GM19372 (cell line): ENCODE data around the gene SOX10.
"Not testable (repeated sequence)": the region's sequence is repeated elsewhere in the genome, so short reads cannot be mapped to it uniquely, and the experiment has no call there.

Experiments
- ATAC-seq: cut with Tn5 transposase; IDR thresholded peaks from one replicate; pipeline ENCODE4 v1.9.1; 2021; ENCODE audit warnings: mild to moderate bottlenecking, low read depth, moderate library complexity; ENCODE audit not compliant: unreplicated experiment

The SOX10 gene

GRCh38 chr22:37989146-37990045 lies 5.0 kb upstream of the SOX10 start:
- ATAC-seq, result no peak

- no peak for ATAC-seq
Observed at GRCh38 chr22:37986371-37986770, 2.0 kb upstream of the SOX10 start.

GRCh38 chr22:37985751-37986281 lies 1.5 kb upstream of the SOX10 start:
- no peak for ATAC-seq

GRCh38 chr22:37985050-37985585 lies 763 bp upstream of the SOX10 start:
- no peak for ATAC-seq

GRCh38 chr22:37982938-37983859 lies 1.2 kb downstream of the SOX10 start:
- ATAC-seq, result no peak

GRCh38 chr22:37982151-37982785 lies 2.1 kb downstream of the SOX10 start:
- no peak for ATAC-seq

- ATAC-seq, result no peak
Observed at GRCh38 chr22:37981282-37982011, 2.9 kb downstream of the SOX10 start.

GRCh38 chr22:37979782-37980181 lies 4.6 kb downstream of the SOX10 start:
- no peak for ATAC-seq

GRCh38 chr22:37976547-37976946 lies 7.8 kb downstream of the SOX10 start:
- no peak for ATAC-seq

GRCh38 chr22:37976022-37976421 lies 8.3 kb downstream of the SOX10 start:
- ATAC-seq, result not testable (repeated sequence)

- no peak for ATAC-seq
Observed at GRCh38 chr22:37975153-37975552, 9.2 kb downstream of the SOX10 start.

- ATAC-seq, result no peak
Observed at GRCh38 chr22:37973271-37974170, 10.8 kb downstream of the SOX10 start.

GRCh38 chr22:37972527-37972926 lies 11.8 kb downstream of the SOX10 start:
- no peak for ATAC-seq

- no peak for ATAC-seq
Observed at GRCh38 chr22:37971475-37972434, 12.6 kb downstream of the SOX10 start.

- ATAC-seq, result no peak
Observed at GRCh38 chr22:37970864-37971263, 13.5 kb downstream of the SOX10 start.

- no peak for ATAC-seq
Observed at GRCh38 chr22:37968452-37969251, 15.7 kb downstream of the SOX10 start.
